Activated naive CD4-positive, alpha-beta T cell treated with anti-CD3 and anti-CD28 coated beads, Interleukin-2, amount 10 ng/mL, durations not matched to agents 7 days and 5 days (primary cell): ENCODE measurements around the gene SLC8A2.

ENCODE experiments used
- CTCF ChIA-PET: fragments of 350-600 bp; sonication (Branson Sonifier 250); formaldehyde crosslinking; loops from one replicate; lab custom pipeline; 2021; ENCODE audit warnings: antibody characterized with exemption; lab: Charles Lee
- DNase-seq: peaks from one replicate; pipeline ENCODE4 v3.0.0-alpha.2; 2020
- H3K27ac Mint-ChIP-seq: one replicate; pipeline ENCODE4 v1.8.0; 2021; ENCODE audit warnings: mild to moderate bottlenecking, moderate library complexity, mixed read lengths
- H3K27me3 Mint-ChIP-seq: one replicate; pipeline ENCODE4 v1.8.0; 2021; ENCODE audit warnings: mild to moderate bottlenecking, mixed read lengths
- H3K36me3 Mint-ChIP-seq: one replicate; pipeline ENCODE4 v1.8.0; 2021; ENCODE audit warnings: mixed read lengths
- H3K4me1 Mint-ChIP-seq: one replicate; pipeline ENCODE4 v1.8.0; 2021; ENCODE audit warnings: mixed read lengths
- H3K4me3 Mint-ChIP-seq: one replicate; pipeline ENCODE4 v1.8.0; 2021; ENCODE audit warnings: mild to moderate bottlenecking, moderate library complexity, mixed read lengths
- H3K9me3 Mint-ChIP-seq: one replicate; pipeline ENCODE4 v1.8.0; 2021; ENCODE audit warnings: mixed read lengths

SLC8A2 gene

DNA sequence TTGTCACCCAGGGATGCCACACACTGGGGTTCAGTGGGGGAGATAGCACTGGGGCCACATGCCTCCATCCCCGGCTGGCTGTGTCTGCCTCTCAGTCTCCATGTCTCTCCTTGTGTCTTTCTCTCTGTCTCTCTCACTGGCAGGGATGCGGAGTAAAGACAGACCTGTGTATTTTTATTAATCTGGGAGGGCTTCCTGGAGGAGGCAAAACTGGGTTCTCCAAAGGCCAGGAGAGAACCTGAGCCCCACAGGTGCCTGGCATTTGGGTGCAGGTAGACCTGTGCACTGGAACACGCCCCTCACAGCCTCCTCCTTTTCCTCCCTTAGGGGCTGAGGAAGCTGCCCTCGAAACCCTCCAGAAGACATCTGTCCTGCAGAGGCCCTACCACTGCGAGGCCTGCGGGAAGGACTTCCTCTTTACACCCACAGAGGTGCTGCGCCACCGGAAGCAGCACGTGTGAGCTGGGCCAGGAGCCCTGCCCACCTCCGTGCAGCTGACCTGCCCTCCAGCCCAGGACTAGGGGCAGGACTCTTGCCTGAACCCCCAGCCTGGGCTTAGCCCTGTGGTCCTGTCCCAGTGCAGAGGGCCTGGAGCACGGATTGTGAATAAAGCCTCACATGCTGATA is 89.9 kb downstream of the SLC8A2 start:
- H3K9me3 Mint-ChIP-seq = no peaks in the 10 kb centered on the region
- peak overlapping the region; percentile 66 for H3K27ac Mint-ChIP-seq
- peak; percentile 48 for DNase-seq
- peaks cover 19% of the 10 kb centered on the region for H3K36me3 Mint-ChIP-seq
- peaks cover 28% of the 10 kb centered on the region for H3K4me1 Mint-ChIP-seq
- CTCF ChIA-PET = interaction anchor here (0.7 to 2.2 kb wide), 2 partner anchors 10 to 13 kb away, joined by 3 to 9 read pairs; no protein-coding TSS in a partner anchor
- H3K27me3 Mint-ChIP-seq = peaks cover 8% of the 10 kb centered on the region
- no peak overlapping the region for H3K4me3 Mint-ChIP-seq

DNA sequence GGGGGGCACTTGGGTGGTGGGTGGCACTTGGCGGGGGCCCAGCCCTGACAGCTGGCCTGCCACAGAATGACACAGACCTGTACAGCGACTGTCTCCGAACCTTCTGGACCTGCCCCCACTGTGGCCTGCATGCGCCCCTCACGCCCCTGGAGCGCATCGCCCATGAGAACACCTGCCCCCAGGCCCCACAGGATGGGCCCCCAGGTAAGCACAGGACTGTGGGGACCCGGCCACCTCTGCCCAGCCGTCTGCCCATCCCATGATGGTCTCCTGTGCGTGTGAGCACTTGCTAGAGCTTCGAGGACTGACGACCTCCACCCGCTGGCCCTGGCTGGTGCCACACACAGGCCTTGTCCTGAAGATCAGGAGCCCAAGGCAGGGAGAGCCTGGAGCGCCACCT is 90.6 kb downstream of the SLC8A2 start:
- H3K36me3 Mint-ChIP-seq = peaks cover 19% of the 10 kb centered on the region
- peaks cover 8% of the 10 kb centered on the region for H3K27me3 Mint-ChIP-seq
- H3K4me3 Mint-ChIP-seq = no peak overlapping the region
- H3K9me3 Mint-ChIP-seq = no peaks in the 10 kb centered on the region
- H3K27ac Mint-ChIP-seq = peak overlapping the region; percentile 66
- peaks cover 28% of the 10 kb centered on the region for H3K4me1 Mint-ChIP-seq
- DNase-seq = no peak
- CTCF ChIA-PET = interaction anchor here (2.2 kb wide), 1 partner anchor 10 kb away, joined by 9 read pairs; no protein-coding TSS in a partner anchor

GRCh38 chr19:47380559-47380958 is 91.1 kb downstream of the SLC8A2 start:
- Mint-ChIP-seq H3K27ac (no peak overlapping the region), H3K36me3 (peaks cover 19% of the 10 kb centered on the region)
- CTCF ChIA-PET = no interaction called here

DNA sequence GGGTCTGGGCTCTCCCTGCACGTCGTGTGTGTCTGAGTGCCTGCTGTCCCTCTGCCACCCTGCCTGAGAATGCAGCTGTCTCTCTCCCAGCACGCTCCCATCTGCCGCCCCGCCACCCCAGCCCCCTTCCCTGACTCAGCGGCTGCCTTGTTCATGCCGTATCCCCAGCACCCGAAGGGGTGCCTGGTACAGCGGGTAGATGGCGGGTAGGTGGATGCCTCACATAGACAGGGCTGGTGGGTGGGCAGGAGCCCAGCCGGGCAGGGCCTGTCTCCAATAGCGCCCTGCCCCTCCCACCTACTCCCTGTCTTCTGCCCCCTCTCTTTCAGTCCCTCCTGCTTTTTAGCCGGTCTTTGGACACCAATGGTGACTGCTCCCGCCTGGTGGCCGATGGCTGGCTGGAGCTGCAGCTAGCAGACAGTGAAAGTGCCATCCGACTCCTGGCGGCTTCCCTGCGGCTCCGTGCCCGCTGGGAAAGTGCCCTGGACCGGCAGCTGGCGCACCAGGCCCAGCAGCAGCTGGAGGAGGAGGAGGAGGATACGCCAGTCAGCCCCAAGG is 92.2 kb downstream of the SLC8A2 start:
- H3K27ac Mint-ChIP-seq = no peak overlapping the region
- H3K36me3 Mint-ChIP-seq = peaks cover 19% of the 10 kb centered on the region
- no peak for DNase-seq
- peaks cover 28% of the 10 kb centered on the region for H3K4me1 Mint-ChIP-seq
- H3K9me3 Mint-ChIP-seq = no peaks in the 10 kb centered on the region
- CTCF ChIA-PET = interaction anchor here (1.3 kb wide), 1 partner anchor 49 kb away, joined by 3 read pairs; no protein-coding TSS in a partner anchor
- no peak overlapping the region for H3K4me3 Mint-ChIP-seq
- H3K27me3 Mint-ChIP-seq = no peaks in the 10 kb centered on the region

More at GRCh38 chr19:47380559-47380958, 91.1 kb downstream of the SLC8A2 start:
- Mint-ChIP-seq H3K9me3 (no peaks in the 10 kb centered on the region), H3K4me3 (no peak overlapping the region), H3K4me1 (peaks cover 28% of the 10 kb centered on the region), H3K27me3 (peaks cover 4% of the 10 kb centered on the region)
- no peak for DNase-seq

- DNase-seq = no peak
- CTCF ChIA-PET = interaction anchor here (1.0 kb wide), 1 partner anchor 13 kb away, joined by 3 read pairs; no protein-coding TSS in a partner anchor
- Mint-ChIP-seq H3K4me3 (no peak overlapping the region), H3K36me3 (peaks cover 19% of the 10 kb centered on the region), H3K27ac (no peak overlapping the region), H3K9me3 (no peaks in the 10 kb centered on the region), H3K27me3 (no peaks in the 10 kb centered on the region), H3K4me1 (peaks cover 24% of the 10 kb centered on the region)
These were observed 93.4 kb downstream of the SLC8A2 start for GRCh38 chr19:47378246-47378645.
